GM21515 (cell line): ENCODE results near the gene NEUROD2.

ENCODE experiments used
- ATAC-seq: cut with Tn5 transposase; IDR thresholded peaks from one replicate; pipeline ENCODE4 v1.9.1; 2021; ENCODE audit not compliant: unreplicated experiment

Gene NEUROD2

DNA sequence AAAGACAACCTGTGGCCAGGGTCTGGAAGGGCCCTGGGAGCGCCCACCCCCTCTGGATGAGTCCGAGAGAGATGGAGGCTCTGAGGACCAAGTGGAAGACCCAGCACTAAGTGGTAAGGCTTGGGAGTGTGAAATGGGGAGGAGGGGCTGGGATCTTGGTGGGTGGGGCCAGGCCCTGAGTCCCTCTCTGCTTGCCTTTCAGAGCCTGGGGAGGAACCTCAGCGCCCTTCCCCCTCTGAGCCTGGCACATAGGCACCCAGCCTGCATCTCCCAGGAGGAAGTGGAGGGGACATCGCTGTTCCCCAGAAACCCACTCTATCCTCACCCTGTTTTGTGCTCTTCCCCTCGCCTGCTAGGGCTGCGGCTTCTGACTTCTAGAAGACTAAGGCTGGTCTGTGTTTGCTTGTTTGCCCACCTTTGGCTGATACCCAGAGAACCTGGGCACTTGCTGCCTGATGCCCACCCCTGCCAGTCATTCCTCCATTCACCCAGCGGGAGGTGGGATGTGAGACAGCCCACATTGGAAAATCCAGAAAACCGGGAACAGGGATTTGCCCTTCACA, 28.0 kb upstream of the NEUROD2 start:
- ATAC-seq, result no peak

DNA sequence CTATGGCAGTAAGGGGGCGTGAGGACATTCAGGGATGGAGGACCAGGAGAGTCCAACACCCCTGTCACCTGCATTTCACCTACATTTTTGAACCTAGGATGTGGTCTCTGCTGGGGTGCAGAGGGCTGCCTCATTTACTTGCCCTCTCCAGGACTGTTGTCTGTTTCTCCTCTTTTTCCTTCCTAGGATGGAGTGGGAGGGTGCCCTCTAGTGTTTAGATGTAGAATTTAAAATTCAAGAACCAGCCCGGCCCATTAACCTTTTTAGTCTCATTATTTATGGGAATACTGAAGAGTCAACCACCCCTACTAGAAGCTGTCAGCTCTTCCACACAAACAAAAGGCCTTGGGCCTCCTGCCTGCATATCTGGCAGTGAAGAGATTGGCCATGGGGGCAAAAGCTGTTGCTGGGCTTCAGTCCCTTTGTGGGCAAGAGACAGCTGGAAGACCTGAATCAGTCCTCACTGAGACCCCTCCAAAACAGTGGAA, 26.7 kb upstream of the NEUROD2 start:
- no peak for ATAC-seq

DNA sequence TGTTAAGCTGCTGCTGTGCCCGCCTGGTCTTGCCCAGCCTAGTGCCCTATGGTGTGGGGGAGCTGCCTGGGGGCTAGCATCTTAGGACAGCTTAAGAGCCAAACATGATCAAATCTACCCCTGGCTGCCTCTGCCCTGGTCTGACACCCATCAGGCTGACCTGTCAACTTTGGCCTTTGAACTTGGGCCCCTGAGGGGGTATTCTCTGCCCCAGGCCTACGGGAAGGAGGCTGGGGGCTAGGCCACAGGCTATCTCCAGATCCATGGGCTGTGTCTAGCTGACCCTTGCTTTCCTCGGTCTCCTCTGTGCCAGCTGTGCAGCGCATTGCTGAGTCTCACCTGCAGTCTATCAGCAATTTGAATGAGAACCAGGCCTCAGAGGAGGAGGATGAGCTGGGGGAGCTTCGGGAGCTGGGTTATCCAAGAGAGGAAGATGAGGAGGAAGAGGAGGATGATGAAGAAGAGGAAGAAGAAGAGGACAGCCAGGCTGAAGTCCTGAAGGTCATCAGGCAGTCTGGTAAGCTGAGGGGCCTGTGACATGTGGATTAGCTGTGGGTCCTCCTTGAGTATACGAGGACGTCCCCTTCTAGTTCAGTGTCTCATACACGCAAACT, 26.0 kb upstream of the NEUROD2 start:
- no peak for ATAC-seq

DNA sequence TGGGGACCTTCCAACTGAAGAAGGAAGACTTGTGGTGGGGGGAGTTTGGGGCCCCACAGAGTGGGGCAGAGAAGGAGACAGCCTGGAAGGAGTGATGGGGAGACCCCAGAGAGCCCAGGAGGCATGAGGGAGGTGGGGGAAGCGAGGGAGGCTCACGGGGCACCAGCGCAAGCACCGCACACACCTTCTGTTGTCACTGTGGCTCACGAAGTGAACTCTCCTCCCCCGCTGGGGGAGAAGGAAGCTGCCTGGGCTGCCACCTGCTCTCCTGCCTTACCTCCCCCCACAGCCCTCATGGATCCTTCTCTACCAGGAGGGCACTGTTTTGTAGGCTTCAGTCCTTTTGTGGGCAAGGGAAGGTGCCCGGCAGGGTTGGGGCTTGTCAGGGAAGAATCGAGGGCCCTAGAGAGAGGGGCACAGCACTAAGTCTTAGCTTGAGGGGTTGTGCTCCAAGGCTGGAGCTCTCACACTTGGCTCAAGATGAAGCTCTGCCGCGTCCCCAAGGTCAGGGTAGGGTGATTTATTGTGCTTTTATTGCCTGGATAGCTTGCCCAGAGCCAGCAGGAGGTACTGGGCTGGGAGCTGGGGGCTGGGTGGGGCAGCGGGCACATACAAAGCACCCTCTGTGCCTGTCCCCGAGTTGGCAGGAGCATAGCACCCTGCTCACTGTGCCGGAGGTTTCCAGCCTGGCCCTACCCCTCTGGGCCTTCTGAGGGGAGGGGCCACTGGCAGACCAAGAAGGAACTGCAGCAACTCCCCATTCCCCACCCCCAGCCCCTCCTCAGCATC, 24.6 kb upstream of the NEUROD2 start:
- no peak for ATAC-seq

DNA sequence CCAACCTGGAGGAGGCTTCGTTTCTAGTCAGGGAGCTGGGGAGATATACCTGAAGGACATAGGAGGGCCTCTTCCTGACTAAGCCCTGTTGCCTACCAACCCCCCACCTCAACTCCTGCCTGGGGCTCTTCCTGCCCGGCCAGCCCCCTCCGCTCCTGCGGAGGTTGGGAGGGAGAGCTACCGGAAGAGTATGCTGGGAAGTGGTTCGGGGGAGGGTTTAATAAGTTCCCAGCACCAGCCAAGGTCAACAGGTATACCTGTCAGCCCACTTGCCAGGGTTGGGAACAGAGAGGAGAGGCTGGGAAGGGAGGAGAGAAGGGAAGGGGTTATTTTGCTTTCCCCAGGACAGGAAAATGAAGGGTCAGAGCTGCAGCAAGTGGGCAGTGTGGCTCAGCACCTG, 23.7 kb upstream of the NEUROD2 start:
- no peak for ATAC-seq

DNA sequence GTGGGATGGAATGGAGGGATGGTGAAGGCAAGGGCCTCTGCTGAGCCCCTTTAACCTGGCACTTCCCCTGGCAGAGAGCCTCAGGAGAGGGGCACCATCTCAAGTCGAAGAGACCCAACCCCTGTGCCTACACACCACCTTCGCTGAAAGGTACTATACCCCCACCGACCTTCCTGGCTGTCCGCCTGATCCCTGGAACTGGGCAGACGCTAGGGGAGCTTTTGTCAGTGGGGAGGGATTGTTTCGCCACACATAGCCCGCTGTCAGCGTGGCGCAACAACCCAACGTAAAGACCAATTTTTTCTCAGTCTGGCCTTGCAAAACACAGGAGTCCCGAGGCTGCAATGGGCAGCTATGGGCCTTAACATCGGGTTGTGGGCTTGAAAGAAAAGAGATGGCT, 22.2 kb upstream of the NEUROD2 start:
- no peak for ATAC-seq

DNA sequence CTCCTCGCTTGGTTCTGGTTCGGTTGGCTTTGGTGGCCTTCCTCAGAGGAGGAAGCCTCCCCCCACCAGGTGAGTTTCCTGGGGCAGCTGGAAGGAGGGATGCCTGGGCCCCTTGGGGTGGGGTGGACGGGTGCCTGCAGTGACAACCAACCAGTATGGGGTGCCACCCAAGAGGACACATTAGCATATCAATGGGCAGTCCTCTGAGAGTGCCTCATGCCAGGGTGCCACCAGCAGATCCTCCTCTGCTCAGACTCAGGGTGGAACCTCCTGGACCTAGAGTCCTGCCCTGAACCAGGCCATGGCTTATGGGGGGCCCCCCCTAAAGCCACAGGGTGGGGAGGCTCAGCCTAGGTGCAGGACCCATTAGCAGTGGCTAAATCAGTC, 21.8 kb upstream of the NEUROD2 start:
- ATAC-seq, result no peak

DNA sequence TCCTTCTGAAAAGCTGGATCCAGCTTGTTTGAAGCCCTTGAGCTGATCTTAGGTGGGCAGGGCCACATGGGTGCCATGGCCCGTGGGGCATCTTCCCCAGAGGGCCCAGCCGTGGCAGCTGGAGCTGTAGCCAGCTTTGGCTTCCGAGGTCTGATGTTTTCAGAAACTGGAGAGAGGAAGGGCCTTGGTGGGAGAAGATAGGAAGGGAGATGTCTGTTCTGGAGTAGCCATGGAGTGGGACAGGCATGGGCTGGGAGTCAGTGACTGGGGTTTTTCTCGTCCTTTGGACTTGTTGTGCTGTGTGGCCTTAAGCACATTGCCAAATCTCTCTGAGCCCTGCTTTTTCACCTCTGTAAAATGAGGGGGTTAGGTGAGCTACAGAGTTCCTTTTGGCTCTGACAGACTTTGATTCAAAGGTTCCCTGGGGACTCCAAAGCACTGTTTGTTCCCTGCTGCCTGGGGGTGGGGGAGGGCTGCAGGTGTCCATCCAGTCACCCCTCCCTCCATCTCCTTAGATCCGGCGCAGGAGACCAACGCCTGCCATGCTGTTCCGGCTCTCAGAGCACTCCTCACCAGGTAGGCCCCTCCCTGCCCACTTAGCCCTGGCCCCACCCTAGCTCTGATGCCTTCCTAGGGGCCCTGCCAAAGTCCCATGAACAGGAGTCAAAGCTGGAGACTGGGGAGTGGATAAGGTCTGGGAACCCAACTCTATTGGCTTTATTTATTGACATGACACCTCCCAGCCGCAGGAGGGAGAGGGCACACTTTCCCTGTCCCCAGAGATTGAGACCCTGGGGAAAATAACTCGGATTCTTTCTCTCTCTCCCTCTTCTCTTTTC, 21.2 kb upstream of the NEUROD2 start:
- ATAC-seq, result no peak

DNA sequence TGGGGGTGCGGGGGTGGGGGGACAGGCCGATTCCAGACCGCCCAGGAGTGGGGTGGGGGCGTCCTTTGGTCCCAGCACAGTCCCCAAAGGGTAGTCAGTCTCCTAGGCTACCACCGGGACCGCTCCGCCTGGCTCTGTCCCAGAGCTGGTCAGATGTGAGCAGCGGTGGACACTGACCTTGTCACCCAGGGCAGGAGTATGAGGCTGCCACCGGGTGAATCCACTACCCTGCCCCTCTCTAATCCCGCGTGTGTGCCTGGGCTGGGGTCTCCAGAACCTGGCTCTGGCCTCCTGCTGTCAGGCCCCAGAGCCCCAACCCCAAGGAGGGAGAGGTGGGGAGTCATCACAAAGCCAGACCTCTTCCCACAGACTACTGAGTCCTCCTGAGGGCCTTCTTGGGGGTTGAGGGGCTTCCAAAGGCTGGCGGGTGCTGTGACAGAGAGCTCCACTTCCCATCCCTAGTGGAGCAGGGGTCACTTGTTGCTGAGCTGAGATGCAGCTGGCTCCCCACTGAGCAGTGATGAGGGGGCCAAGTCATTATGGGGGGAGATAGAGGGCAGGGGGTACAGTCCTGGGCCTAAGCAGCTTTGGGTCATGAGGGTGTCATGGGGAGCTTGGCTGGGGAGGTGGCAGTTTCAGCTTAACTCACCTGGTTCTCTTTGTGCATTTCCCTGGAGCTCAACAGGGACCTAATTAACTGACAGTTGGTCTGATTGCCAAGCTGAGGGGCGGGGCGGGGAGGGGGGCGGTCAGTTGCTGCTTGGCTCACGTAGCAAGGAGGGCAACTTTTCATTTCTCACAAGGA, 20.2 kb upstream of the NEUROD2 start:
- no peak for ATAC-seq

DNA sequence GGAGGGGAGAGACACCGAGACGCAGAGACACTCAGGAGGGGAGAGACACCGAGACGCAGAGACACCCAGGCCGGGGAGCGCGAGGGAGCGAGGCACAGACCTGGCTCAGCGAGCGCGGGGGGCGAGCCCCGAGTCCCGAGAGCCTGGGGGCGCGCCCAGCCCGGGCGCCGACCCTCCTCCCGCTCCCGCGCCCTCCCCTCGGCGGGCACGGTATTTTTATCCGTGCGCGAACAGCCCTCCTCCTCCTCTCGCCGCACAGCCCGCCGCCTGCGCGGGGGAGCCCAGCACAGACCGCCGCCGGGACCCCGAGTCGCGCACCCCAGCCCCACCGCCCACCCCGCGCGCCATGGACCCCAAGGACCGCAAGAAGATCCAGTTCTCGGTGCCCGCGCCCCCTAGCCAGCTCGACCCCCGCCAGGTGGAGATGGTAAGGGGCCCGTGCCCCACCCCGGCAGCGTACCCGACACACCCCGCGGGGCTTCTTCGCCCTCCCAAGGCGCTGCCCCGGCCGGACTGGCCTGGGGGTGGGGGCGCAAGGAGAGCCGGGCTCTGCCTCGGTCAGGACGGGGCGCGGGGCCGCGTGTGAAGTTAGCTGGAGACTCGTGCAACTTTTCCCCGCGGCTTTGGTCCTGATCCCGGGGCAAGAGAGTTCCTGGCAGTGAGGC, 19.5 kb upstream of the NEUROD2 start:
- ATAC-seq, result no peak

DNA sequence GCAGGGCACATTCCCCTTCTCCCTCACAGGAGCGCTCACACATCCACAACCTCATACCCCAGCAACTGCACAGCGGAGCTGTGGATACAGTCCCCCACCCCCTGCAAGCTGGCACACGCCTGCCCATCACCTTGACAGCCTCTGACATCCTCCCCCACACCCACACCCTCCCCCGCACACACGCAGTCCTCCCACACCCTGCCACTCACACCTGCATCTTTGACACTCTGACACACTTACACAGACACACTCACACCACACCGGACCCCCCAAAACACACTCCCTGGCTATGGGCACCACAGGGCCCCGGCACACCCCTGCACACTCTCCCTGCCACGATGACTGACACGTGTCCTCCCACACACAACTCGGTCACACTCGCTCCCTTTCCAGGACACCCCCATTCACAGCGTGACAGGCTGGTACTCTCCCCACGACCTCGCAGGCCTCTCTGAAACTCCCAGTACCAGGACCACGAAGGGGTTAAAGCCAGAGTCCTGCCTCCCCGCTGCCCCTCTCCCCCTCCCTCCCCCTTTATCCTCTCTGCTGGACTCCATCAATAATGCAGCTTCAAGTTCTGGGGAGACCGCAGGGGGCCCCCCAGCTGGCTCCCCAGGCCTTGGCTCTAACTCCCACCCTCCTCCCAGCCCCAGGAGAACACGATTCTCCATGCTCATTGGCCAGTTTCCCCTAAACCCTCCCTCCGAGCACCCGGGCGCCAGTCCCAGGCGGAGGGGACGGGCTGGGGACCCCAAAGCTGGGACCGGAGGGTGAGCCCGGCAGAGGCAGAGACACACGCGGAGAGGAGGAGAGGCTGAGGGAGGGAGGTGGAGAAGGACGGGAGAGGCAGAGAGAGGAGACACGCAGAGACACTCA, 18.7 kb upstream of the NEUROD2 start, which contains the start of gene PPP1R1B:
Gene PPP1R1B, plus strand, starts transcription at position 782 of the 876 bp plus-strand sequence. CDS start 441 bp downstream, outside the sequence.
- ATAC-seq, result no peak

DNA sequence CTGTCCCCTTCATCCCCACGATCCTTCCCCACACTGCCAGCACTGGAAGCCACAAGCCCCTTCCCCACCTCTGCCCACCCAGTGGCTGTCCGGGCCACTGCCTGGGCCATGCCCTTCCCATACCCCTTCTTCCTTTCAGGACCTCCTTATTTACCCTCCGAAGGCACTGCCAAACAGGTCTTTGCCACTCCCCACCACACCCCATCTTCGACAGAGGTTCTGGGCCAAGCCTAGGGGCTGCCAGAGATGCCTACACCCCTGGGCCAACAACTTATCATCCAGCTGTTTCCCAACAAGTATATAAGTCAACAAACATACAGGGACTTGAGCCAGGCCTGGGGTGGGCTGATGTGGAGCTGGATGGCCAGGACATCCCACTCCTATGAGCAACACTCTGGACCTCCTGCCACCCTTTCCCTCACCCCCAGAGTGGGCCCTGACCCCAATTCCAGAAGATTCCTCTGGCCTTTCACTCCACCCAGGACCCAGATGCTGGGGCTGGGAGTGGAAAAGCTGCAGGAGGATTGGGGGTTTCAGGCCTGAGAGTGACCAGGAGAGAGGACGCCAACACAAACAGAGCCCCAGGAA, 17.6 kb upstream of the NEUROD2 start:
- no peak for ATAC-seq

DNA sequence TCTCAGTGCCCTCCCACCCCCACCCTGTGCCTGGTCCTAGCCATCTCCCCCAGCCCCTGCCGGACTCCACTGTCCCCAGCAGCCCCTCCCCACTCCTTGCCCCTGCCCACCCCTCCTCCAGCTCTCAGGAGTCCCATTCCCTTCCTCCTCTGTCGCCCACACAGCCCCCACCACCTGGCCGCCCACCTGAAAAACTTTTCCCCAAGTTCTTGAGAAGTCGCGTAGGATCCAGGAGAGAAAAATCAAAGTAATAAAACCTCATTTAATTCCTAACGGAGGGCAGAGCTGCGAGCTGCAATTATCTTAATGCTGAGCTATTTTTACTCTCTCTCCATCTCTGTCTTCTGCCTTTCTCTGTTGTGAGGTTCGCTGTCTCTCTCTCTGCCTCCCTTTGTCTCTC, 16.6 kb upstream of the NEUROD2 start:
- ATAC-seq, result no peak

DNA sequence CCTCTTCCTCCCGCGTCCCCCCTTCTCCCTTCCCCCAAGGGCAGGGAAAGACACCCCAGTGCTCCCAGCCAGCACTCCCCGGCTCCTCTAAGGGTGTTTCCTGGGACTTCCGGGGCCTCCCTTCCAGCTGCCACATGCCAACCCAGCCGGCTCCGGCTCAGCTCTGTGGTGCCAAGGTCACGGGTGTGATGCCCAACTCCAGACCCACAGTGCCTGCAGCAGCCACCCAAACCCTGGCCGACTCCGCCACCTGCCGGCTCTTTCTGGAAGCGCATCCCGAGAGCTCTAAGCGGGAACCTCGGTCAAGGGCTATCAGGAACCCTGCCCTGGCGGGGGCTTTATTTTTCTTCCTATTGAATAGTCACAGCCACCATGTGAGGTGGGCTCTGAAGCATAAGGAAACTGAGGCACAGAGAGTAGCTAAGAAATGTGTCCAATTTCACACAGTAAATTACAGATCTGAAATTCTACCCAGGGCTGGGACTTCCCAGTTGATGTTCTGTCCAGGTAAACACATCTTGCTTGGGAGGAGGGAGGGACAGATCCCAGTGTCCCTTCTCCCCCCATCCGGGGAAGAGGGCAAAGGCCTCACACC, 15.7 kb upstream of the NEUROD2 start:
- ATAC-seq, result no peak

DNA sequence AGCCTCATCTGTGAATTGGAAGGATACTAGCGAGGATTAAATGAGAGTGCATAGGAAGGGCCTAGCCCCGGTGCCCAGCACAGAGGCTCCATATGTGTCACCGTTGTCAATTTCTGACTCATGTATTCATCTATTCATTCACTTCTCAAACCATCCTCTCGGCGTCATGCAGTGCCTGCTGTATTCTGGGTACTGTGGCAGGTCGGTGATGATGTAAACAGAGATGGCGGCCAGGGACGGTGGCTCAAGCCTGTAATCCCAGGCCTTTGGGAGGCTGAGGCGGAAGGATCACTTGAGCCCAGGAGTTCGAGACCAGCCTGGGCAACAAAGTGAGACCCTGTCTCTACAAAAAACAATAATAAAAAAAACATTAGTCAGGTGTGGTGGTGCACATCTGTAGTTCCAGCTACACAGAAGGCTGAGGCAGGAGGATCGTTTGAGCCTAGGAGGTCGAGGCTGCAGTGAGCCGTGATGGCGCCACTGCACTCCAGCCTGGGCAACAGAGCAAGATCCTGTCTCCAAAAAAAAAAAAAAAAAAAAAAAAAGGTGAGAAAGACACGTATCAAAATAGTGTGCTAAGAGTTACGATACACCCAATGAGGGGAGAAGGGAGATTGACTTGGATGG, 14.8 kb upstream of the NEUROD2 start:
- ATAC-seq, result peak; percentile 6

DNA sequence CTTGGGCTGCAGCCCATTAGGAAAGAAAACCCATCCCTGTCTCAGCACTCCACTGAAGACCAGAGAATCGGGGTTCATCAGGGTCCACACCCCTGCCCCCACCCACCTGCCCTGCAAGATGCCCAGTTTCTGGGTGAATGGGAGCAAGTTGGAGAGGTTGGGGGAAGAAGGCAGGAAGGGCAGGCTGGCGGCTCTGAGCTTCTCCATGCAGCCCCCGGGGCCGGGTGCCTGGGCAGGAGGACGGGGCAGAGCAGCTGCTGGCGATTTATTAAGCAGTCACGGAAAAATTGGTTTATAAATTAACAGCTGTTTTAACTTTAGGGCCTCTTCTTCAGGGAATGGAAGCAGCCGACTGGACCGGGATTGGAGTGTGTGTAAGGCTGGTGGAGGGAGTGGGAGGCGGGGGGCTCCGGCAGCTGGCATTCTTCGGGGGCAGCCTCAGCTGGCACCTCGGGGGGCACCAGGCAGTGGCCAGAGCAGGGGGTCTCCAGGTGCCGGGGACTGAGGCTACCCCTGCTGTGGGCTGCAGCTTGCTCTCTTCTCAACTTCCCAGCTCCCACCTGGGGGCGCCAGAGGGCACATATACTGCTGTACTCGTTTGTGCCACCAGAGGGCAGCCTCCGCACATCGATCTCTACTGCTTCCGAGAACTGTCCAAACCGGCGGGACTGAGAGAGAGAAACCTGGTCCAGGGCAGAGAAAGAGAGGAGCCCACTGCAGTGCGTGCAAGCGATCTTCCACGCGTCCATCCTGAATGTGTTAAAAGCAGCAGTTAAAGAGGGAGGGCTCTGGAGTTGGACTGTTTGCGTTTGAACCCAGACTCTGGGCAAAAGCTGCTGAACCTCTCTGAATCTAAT, 14.0 kb upstream of the NEUROD2 start:
- ATAC-seq, result peak; percentile 53

DNA sequence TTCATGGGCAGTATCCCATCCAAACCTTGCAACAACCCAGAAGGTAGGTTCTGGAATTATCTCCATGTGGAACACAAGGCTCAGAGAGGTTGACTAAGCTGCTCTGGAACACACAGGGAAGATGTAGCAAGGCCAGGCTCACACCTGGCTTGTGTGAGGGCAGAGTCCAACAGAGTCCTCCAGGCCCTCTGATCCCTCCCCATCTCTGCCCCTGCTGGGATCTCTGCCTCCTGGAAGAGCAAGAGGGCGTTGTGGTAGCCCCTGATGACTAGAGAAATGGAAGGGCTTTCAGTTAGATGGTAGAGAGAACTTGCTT, 12.0 kb upstream of the NEUROD2 start:
- ATAC-seq, result no peak
